Large intestine (tissue), 3 donors: ENCODE results near the gene NONO. TPM values are rescaled to one million over a fixed set of nuclear protein-coding genes. Genes with fewer than 3 reads are reported as not detected.
A peak's percentile ranks its signal among the peaks of the same experiment; 100 is the strongest.
"Not testable (repeated sequence)": the region's sequence is repeated elsewhere in the genome, so short reads cannot be mapped to it uniquely, and the experiment has no call there.

Experiments used
- DNase-seq, 2 donors: peaks; one replicate each; pipeline versions ENCODE4 v3.0.0 to v3.0.0-alpha.2; 2013
- H3K27ac ChIP-seq: one replicate; pipeline ENCODE4 v1.5.1; 2013; ENCODE audit warnings: low read length
- H3K27me3 ChIP-seq: 2 replicates; pipeline ENCODE4 v1.6.1; 2013; ENCODE audit warnings: low read length; ENCODE audit not compliant: control insufficient read depth, insufficient read depth
- H3K36me3 ChIP-seq: 2 replicates; pipeline ENCODE4 v1.6.1; 2013; ENCODE audit warnings: low read length; ENCODE audit not compliant: control insufficient read depth, insufficient read depth
- H3K4me1 ChIP-seq: one replicate; pipeline ENCODE4 v1.6.1; 2013; ENCODE audit warnings: low read length; ENCODE audit not compliant: control insufficient read depth, insufficient read depth
- H3K4me3 ChIP-seq: one replicate; pipeline ENCODE4 v1.5.1; 2013; ENCODE audit warnings: low read length
- H3K9me3 ChIP-seq: one replicate; pipeline ENCODE4 v1.6.1; 2013; ENCODE audit warnings: mild to moderate bottlenecking, low read depth, low read length, moderate library complexity; ENCODE audit not compliant: control insufficient read depth
- WGBS: methylation state at CpG from one replicate; pipeline ENCODE4 v1.1.5; 2013; ENCODE audit warnings: low lambda C conversion rate; ENCODE audit not compliant: insufficient coverage; 5-methylcytosine and 5-hydroxymethylcytosine counted together
- polyA plus RNA-seq: library from polyadenylated mRNA; unstranded; fragments of 120-200 nt; gene quantifications from one replicate; pipeline ENCODE4 v1.2.1, GENCODE V29; 2013

The NONO gene
- polyA plus RNA-seq, 1 donor = 339 TPM

DNA sequence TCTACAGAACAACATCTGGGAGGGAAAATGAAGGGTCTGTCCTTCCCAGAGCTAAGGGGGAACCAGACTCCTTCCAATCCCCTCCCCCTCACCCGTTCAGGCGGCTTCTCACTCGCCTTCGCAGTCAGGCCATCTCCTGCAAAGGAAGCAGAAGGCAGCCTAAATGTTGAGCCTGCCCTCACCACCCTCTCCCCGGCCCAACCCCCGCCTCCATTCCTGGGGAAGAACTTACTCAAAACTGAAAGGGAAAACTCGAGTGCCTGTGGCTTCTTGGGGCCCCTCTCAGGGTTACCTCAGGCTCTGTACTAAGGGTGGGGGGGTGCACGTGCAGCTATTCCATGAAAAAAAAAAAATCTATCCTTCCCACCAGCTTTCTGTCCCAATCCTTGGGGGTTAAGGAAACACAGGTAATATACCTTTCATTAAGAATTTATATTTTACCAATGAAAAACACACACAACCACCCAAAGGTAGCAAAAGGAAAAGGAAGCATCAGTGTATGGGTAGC is 31.9 kb upstream of the NONO start:
- WGBS = no CpG with 5 or more reads among the region's 8 CpGs
- H3K4me3 ChIP-seq = peak overlapping the region; percentile 10
- peak in 1 of 2 donors; percentile 47 for DNase-seq
- peak overlapping the region; percentile 63 for H3K27ac ChIP-seq
- H3K4me1 ChIP-seq = peaks cover 26% of the 10 kb centered on the region
- peaks cover 3% of the 10 kb centered on the region for H3K9me3 ChIP-seq
- H3K36me3 ChIP-seq = peaks cover 36% of the 10 kb centered on the region
- H3K27me3 ChIP-seq = no peaks in the 10 kb centered on the region

GRCh38 chrX:71252221-71252620 is 31.2 kb upstream of the NONO start:
- DNase-seq = no peak
- H3K4me3 ChIP-seq = peak overlapping the region; percentile 92
- no CpG with 5 or more reads among the region's 2 CpGs for WGBS

GRCh38 chrX:71253253-71254091 is 30.0 kb upstream of the NONO start:
- DNase-seq = peak; percentile 18 to 32
- no CpG with 5 or more reads among the region's 35 CpGs for WGBS
- peak overlapping the region; percentile 92 for H3K4me3 ChIP-seq
- H3K4me1 ChIP-seq = peaks cover 26% of the 10 kb centered on the region
- H3K36me3 ChIP-seq = peaks cover 18% of the 10 kb centered on the region
- peak overlapping the region; percentile 81 for H3K27ac ChIP-seq
- no peaks in the 10 kb centered on the region for H3K27me3 ChIP-seq
- H3K9me3 ChIP-seq = peaks cover 3% of the 10 kb centered on the region

More at GRCh38 chrX:71252221-71252620, 31.2 kb upstream of the NONO start:
- Histone ChIP-seq H3K9me3 (peaks cover 3% of the 10 kb centered on the region), H3K4me1 (peaks cover 26% of the 10 kb centered on the region), H3K36me3 (peaks cover 31% of the 10 kb centered on the region), H3K27me3 (no peaks in the 10 kb centered on the region), H3K27ac (peak overlapping the region; percentile 63)

DNA sequence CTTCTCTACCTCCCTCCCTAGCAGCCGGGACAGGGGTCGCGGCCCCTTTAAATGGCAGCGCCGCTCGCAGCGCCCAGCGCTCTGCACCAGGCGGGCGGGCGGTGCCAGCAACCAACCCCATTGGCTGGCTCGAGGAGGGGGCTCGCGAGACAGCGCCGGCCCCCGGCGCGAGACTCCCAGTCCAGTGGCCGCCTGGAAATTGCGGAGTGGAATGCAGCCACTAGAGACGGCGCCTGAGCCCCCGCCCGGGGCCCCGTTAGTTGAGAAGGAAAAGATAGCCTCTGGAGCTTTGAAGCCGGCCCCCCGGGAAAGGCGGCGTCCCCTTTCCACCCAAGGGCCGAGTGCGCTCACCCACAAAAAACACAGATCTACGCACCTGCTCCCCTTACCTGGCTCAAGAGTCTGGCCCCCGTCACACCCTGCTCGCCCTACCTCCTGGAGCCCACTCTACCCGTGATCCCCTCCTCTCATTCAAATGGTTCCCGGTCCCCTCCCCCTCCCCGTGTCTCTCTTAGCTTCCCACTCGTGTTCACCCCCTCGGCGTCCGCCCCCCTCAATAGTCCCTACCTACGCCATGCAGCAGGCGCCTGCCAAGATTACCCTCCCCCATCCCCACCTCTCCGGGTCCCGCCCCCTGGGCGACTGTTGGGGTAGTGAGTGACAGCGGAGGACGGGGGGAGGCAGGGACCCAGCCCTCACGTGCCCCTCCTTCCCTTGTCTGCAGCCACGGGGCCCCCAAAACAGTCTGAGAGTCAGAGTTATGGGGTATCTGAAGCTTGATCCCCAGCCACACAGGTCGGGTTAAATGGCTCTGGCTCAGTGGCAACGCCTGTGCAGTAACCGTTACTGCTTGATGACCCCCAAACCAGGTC is 29.1 kb upstream of the NONO start, which contains the start of gene ZMYM3:
Gene ZMYM3, minus strand, starts transcription at position 49 of the 872 bp plus-strand sequence. CDS start 885 bp downstream, outside the sequence.
- peak; percentile 74 to 89 for DNase-seq
- WGBS = no CpG with 5 or more reads among the region's 54 CpGs
- Histone ChIP-seq H3K36me3 (peaks cover 12% of the 10 kb centered on the region), H3K4me1 (peaks cover 26% of the 10 kb centered on the region), H3K4me3 (peak within 1 kb of the TSS; percentile 92), H3K27ac (peak within 1 kb of the TSS; percentile 81), H3K9me3 (peaks cover 3% of the 10 kb centered on the region), H3K27me3 (no peaks in the 10 kb centered on the region)

DNA sequence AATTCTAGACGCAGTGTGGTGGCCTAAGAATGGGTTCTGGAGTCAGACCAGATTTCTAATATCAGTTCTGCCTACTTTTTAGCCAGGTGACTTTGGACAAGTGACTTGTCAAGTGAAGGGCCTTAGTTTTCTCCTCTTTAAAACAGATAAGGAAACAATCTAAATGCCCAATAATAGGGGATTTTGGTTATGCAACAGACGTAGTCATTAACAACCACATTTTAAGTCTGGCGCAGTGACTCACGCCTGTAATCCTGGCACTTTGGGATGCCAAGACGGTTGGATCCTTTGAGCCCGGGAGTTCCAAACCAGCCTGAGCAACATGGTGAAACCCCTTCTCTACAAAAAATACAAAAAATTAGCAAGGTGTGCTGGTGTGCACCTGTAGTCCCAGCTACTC is 27.4 kb upstream of the NONO start:
- Histone ChIP-seq H3K4me1 (peaks cover 24% of the 10 kb centered on the region), H3K36me3 (no peaks in the 10 kb centered on the region), H3K9me3 (peaks cover 3% of the 10 kb centered on the region), H3K27me3 (no peaks in the 10 kb centered on the region), H3K27ac (peak overlapping the region; percentile 81), H3K4me3 (no peak overlapping the region)
- no CpG with 5 or more reads among the region's 6 CpGs for WGBS
- no peak for DNase-seq

DNA sequence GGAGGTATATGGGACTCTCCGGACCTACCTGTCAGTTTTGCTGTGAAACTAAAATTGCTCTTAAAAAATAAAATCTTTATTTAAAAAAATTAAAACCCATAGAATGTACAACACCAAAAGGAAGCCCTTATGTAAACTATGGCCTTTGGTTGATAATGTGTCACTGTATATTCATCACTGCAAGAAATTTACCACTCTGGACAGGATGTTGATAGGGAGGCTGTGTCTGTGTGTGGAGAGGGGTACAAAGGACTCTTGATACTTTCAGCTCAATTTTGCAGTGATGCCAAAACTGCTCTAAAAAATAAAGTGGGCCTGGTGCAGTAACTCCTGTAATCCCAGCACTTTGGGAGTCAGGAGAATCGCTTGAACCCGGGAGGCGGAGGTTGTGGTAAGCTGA is 26.6 kb upstream of the NONO start:
- no peaks in the 10 kb centered on the region for H3K27me3 ChIP-seq
- H3K4me3 ChIP-seq = no peak overlapping the region
- peaks cover 3% of the 10 kb centered on the region for H3K9me3 ChIP-seq
- H3K36me3 ChIP-seq = no peaks in the 10 kb centered on the region
- no peak overlapping the region for H3K27ac ChIP-seq
- no peak for DNase-seq
- no CpG with 5 or more reads among the region's 4 CpGs for WGBS
- peaks cover 16% of the 10 kb centered on the region for H3K4me1 ChIP-seq

DNA sequence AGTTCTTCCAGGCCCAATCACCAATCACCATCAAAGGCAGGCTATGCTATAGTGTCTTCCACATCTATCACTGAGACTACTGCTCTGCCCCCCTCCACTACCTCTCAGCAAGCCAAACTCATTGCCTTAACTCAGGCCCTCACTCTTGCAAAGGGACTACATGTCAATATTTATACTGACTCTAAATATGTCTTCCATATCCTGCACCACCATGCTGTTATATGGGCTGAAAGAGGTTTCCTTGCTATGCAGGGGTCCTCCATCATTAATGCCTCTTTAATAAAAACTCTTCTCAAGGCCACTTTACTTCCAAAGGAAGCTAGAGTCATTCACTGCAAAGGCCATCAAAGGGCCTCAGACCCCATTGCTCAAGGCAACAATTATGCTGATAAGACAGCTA is 14.8 kb upstream of the NONO start:
- H3K4me1 ChIP-seq, H3K27ac ChIP-seq, DNase-seq, H3K36me3 ChIP-seq, H3K9me3 ChIP-seq, H3K27me3 ChIP-seq, H3K4me3 ChIP-seq: not testable (repeated sequence)

GRCh38 chrX:71269801-71270395 is 13.5 kb upstream of the NONO start:
- no peaks in the 10 kb centered on the region for H3K9me3 ChIP-seq
- H3K4me3 ChIP-seq = no peak overlapping the region
- WGBS = no CpG with 5 or more reads among the region's 19 CpGs
- no peaks in the 10 kb centered on the region for H3K27me3 ChIP-seq
- H3K27ac ChIP-seq = no peak overlapping the region
- H3K4me1 ChIP-seq = no peaks in the 10 kb centered on the region
- no peak for DNase-seq
- no peaks in the 10 kb centered on the region for H3K36me3 ChIP-seq

- not testable (repeated sequence) for DNase-seq, H3K4me3 ChIP-seq, H3K4me1 ChIP-seq, H3K27ac ChIP-seq, H3K27me3 ChIP-seq, H3K9me3 ChIP-seq, H3K36me3 ChIP-seq
- no CpG with 5 or more reads among the region's 2 CpGs for WGBS
Measured at GRCh38 chrX:71272313-71272712, 11.1 kb upstream of the NONO start.

DNA sequence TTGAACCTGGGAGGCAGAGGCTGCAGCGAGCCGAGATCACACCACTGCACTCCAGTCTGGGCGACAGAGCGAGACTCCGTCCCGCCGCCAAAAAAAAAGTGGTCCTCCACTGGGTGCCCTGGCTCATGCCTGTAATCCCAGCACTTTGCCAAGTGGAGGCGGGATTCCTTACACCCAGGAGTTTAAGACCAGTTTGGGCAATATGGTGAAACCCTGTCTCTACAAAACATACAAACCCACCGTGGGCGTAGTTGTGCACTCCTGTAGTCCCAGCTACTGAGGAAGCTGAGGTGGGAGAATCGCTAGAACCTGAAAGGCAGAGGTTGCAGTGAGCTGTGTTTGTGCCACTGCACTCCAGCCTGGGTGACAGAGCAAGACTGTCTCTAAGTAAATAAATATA is 2.1 kb upstream of the NONO start:
- no CpG with 5 or more reads among the region's 11 CpGs for WGBS
- not testable (repeated sequence) for H3K27ac ChIP-seq, H3K9me3 ChIP-seq, H3K27me3 ChIP-seq, DNase-seq, H3K4me1 ChIP-seq, H3K36me3 ChIP-seq, H3K4me3 ChIP-seq
